HEK293 (cell line): ENCODE data around the gene CDK14.

ENCODE experiments used
- CTCF ChIP-seq: fragments of 450-650 bp; formaldehyde crosslinking; IDR thresholded peaks from 2 replicates; pipeline ENCODE4 v1.5.1; 2016; ENCODE audit warnings: missing biosample characterization, missing genetic modification characterization
- GFI1B ChIP-seq: fragments of 450-650 bp; formaldehyde crosslinking; IDR thresholded peaks from 2 replicates; pipeline ENCODE4 v1.5.1; 2016; ENCODE audit warnings: missing biosample characterization, missing genetic modification characterization
- GLI4 ChIP-seq: fragments of 450-650 bp; formaldehyde crosslinking; IDR thresholded peaks from 2 replicates; pipeline ENCODE4 v1.5.1; 2016; ENCODE audit warnings: missing biosample characterization, missing genetic modification characterization
- PRDM4 ChIP-seq: fragments of 450-650 bp; formaldehyde crosslinking; IDR thresholded peaks from 2 replicates; pipeline ENCODE4 v1.5.1; 2017; ENCODE audit warnings: missing biosample characterization, missing genetic modification characterization
- SETDB1 ChIP-seq: IDR thresholded peaks from one replicate; pipeline ENCODE4 v1.6.1; 2017; ENCODE audit warnings: mild to moderate bottlenecking, low read length, moderate library complexity, mixed read lengths; ENCODE audit not compliant: insufficient read length
- ZEB2 ChIP-seq: fragments of 450-650 bp; formaldehyde crosslinking; IDR thresholded peaks from 2 replicates; pipeline ENCODE4 v1.5.1; 2016; ENCODE audit warnings: missing biosample characterization, missing genetic modification characterization
- ZNF121 ChIP-seq: fragments of 450-650 bp; formaldehyde crosslinking; IDR thresholded peaks from 2 replicates; pipeline ENCODE4 v1.5.1; 2016; ENCODE audit warnings: missing biosample characterization, missing genetic modification characterization
- ZNF138 ChIP-seq: fragments of 450-650 bp; formaldehyde crosslinking; IDR thresholded peaks from 2 replicates; pipeline ENCODE4 v1.5.1; 2016; ENCODE audit warnings: missing biosample characterization, missing genetic modification characterization, borderline replicate concordance
- ZNF221 ChIP-seq: fragments of 450-650 bp; formaldehyde crosslinking; IDR thresholded peaks from 2 replicates; pipeline ENCODE4 v1.5.1; 2017; ENCODE audit warnings: missing biosample characterization, missing genetic modification characterization, borderline replicate concordance
- ZNF292 ChIP-seq: fragments of 450-650 bp; formaldehyde crosslinking; IDR thresholded peaks from 2 replicates; pipeline ENCODE4 v1.5.1; 2016; ENCODE audit warnings: low read depth, missing biosample characterization, missing genetic modification characterization, borderline replicate concordance
- ZNF311 ChIP-seq: fragments of 450-650 bp; formaldehyde crosslinking; IDR thresholded peaks from 2 replicates; pipeline ENCODE4 v1.5.1; 2017; ENCODE audit warnings: missing biosample characterization, missing genetic modification characterization, borderline replicate concordance
- ZNF639 ChIP-seq: fragments of 450-650 bp; formaldehyde crosslinking; IDR thresholded peaks from 2 replicates; pipeline ENCODE4 v1.5.1; 2016; ENCODE audit warnings: missing biosample characterization, missing genetic modification characterization
- TF ChIP-seq, protein P1 (sequence below): fragments of 450-650 bp; formaldehyde crosslinking; IDR thresholded peaks from 2 replicates; pipeline ENCODE4 v1.5.1; 2016; ENCODE audit warnings: missing biosample characterization, missing genetic modification characterization

- TF ChIP-seq GFI1B = no peak
- TF ChIP-seq CTCF (tag by site-specific recombination) = no peak
- no peak for TF ChIP-seq ZNF639 (tag by site-specific recombination)
- no peak for TF ChIP-seq GLI4 (tag by site-specific recombination)
- TF ChIP-seq, protein P1, sequence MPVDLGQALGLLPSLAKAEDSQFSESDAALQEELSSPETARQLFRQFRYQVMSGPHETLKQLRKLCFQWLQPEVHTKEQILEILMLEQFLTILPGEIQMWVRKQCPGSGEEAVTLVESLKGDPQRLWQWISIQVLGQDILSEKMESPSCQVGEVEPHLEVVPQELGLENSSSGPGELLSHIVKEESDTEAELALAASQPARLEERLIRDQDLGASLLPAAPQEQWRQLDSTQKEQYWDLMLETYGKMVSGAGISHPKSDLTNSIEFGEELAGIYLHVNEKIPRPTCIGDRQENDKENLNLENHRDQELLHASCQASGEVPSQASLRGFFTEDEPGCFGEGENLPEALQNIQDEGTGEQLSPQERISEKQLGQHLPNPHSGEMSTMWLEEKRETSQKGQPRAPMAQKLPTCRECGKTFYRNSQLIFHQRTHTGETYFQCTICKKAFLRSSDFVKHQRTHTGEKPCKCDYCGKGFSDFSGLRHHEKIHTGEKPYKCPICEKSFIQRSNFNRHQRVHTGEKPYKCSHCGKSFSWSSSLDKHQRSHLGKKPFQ (tag by site-specific recombination) = no peak
- no peak for TF ChIP-seq ZNF121 (tag by site-specific recombination)
- TF ChIP-seq ZNF292 (tag by site-specific recombination) = no peak
- TF ChIP-seq SETDB1 = no peak
- no peak for TF ChIP-seq PRDM4 (tag by site-specific recombination)
- no peak for TF ChIP-seq ZEB2
- TF ChIP-seq ZNF138 (tag by site-specific recombination) = no peak
- no peak for TF ChIP-seq ZNF221
- no peak for TF ChIP-seq ZNF311 (tag by site-specific recombination)
Measured at GRCh38 chr7:90892213-90892612, 296.1 kb downstream of the CDK14 start.
